Activated CD8-positive, alpha-beta memory T cell treated with anti-CD3 and anti-CD28 coated beads, Interleukin-2, amount 10 ng/mL, durations not matched to agents 7 days and 5 days (primary cell): ENCODE results near the gene IRAK1. TPM values are rescaled to one million over a fixed set of nuclear protein-coding genes. Genes with fewer than 3 reads are reported as not detected.
A peak's percentile ranks its signal among the peaks of the same experiment; 100 is the strongest.

Experiments used
- ATAC-seq: fragments of 150-1000 bp; cut with Tn5 transposase; one replicate; pipeline ENCODE4 v1.10.0; 2021; ENCODE audit warnings: moderate library complexity
- CTCF ChIA-PET: fragments of 350-600 bp; sonication (Branson Sonifier 250); formaldehyde crosslinking; loops from one replicate; lab custom pipeline; 2021; ENCODE audit warnings: antibody characterized with exemption; lab: Charles Lee
- DNase-seq: peaks from one replicate; pipeline ENCODE4 v3.0.0-alpha.2; 2020
- H3K27ac Mint-ChIP-seq: one replicate; pipeline ENCODE4 v1.8.0; 2021; ENCODE audit warnings: mild to moderate bottlenecking, mixed read lengths
- H3K27me3 Mint-ChIP-seq: one replicate; pipeline ENCODE4 v1.8.0; 2021; ENCODE audit warnings: mixed read lengths
- H3K36me3 Mint-ChIP-seq: one replicate; pipeline ENCODE4 v1.8.0; 2021; ENCODE audit warnings: mild to moderate bottlenecking, mixed read lengths
- H3K4me1 Mint-ChIP-seq: one replicate; pipeline ENCODE4 v1.8.0; 2021; ENCODE audit warnings: mixed read lengths
- H3K4me3 Mint-ChIP-seq: one replicate; pipeline ENCODE4 v1.8.0; 2021; ENCODE audit warnings: mild to moderate bottlenecking, moderate library complexity, mixed read lengths
- H3K9me3 Mint-ChIP-seq: one replicate; pipeline ENCODE4 v1.8.0; 2022; ENCODE audit warnings: low read depth, mixed read lengths
- total RNA-seq, 2 experiments: library from RNA; stranded (reverse); gene quantifications; one replicate each; pipeline ENCODE4 v1.2.3, GENCODE V29; 2021

IRAK1 gene
- 100 to 1,000 TPM; 127 to 148 TPM for total RNA-seq

DNA sequence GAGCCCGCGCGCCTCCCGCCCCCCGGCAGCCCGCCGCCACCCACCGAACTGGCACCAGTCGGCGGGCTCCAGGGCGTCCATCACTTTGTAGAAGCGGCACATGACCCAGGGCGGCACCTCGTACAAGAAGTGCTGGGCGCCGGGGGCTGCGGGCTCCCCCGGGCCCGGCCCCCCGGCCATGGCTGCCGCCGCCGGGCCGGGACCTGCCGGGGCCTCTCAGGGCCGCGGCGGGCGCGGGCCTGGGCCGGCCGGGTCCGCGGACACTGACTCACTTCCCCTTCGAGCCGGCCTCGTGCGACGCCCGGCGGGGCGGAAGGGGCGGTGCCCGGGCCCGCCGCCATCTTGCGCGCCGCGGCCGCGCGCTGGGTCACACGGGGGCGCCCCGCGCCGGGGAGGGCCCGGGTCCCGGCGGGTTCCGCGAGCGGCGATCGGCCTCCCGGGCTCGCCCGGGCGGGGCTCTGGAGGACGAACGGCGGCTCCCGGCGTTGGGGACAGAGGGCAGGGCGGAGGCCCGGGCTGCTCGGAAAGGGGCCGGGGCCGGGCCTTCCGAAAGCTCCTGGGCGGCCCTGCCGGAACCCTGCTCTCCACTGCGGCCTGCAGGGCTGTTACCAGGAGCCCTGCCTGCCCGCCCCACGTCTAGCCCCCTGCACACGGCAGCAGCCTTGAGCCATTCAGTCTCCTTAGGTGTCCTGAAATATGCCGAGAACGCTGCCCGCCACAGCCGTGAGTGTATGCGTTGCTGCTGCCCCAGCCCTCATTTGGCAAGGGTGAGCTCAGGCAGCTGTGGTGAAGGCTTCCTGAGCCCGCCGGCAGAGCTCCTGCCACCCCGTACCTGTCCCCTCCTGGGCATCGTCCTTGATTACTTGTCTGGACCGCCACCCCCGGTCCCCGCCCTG lies at the start of gene IRAK1:
Gene IRAK1 (minus strand): TSS at position 270 of the 896 bp plus-strand sequence. CDS start 90 bp downstream, at position 180.
- CTCF ChIA-PET: interaction anchor here (0.9 to 1.0 kb wide), 2 partner anchors 38 to 122 kb away, joined by 3 to 4 read pairs; no protein-coding TSS in a partner anchor
- H3K9me3 Mint-ChIP-seq: no peaks in the 10 kb centered on the region
- peaks cover 28% of the 10 kb centered on the region for H3K4me1 Mint-ChIP-seq
- H3K4me3 Mint-ChIP-seq: peak within 1 kb of the TSS; percentile 89
- peak within 1 kb of the TSS; percentile 93 for H3K27ac Mint-ChIP-seq
- no peaks in the 10 kb centered on the region for H3K27me3 Mint-ChIP-seq
- ATAC-seq (peak; percentile 87), DNase-seq (peak; percentile 57)
- peaks cover 11% of the 10 kb centered on the region for H3K36me3 Mint-ChIP-seq

DNA sequence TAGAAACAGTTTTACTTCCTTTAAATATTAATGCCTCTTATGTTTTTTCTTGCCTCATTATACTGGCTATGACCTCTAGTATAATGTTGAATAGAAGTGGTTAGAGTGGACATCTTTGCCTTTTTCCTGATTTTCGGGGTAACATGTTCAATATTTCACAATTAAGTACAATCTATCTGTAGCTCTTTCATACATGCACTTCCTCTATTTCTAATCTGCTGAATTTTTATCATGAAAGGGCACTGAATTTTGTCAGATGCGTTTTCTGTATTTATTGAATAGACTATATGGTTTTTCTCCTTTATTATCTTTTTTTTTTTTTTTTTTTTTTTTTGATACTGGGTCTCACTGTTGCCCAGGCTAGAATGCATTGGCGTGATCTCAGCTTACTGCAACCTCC lies 48.9 kb upstream of the IRAK1 start:
- Mint-ChIP-seq H3K4me3 (no peak overlapping the region), H3K9me3 (no peaks in the 10 kb centered on the region), H3K27ac (no peak overlapping the region), H3K36me3 (peaks cover 6% of the 10 kb centered on the region), H3K27me3 (no peaks in the 10 kb centered on the region), H3K4me1 (peaks cover 34% of the 10 kb centered on the region)
- no peak for ATAC-seq
- no peak for DNase-seq
- CTCF ChIA-PET: interaction anchor here (0.8 kb wide), 1 partner anchor 19 kb away, joined by 4 read pairs; no protein-coding TSS in a partner anchor

DNA sequence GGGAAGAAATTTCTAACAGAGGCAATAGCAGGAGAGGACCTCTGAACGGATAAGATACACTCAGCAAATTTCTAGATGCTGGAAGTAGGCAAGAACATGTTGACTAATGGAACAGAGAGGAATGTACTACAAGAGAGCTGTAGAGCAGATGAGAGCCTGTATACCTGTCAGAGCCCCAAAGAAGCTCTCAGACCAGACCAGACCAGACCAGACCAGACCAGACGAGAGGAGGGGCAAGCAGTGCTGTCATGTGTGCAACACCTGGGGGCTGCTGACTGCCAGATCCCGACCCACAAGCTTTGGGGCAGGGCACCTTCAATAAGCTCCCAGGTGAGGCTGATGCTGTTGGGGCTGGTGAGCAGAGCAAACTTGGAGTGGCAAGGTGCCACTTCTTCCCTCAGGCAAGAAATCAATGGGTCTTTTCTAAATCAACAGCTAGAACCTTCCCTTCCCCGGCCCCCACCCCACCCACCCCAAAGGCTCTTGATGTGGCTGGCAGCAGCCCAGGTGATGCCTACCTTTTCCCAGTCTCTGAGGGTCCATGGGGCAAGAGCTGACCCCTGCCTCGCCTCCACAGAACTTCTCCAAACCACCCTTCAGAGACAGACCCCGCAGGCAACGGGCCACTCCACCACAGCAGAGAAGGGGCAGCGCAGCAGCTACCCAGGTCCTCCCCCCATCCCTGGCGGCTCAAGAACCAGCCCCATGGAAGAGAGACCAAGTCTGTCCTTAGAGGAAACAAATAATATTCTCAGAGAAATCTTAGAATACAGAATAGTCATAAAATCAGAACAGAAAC lies 45.1 kb upstream of the IRAK1 start:
- Mint-ChIP-seq H3K36me3 (peaks cover 6% of the 10 kb centered on the region), H3K4me1 (peaks cover 37% of the 10 kb centered on the region), H3K27ac (no peak overlapping the region), H3K4me3 (no peak overlapping the region), H3K9me3 (no peaks in the 10 kb centered on the region), H3K27me3 (no peaks in the 10 kb centered on the region)
- DNase-seq: no peak
- no peak for ATAC-seq
- CTCF ChIA-PET: no interaction called here

DNA sequence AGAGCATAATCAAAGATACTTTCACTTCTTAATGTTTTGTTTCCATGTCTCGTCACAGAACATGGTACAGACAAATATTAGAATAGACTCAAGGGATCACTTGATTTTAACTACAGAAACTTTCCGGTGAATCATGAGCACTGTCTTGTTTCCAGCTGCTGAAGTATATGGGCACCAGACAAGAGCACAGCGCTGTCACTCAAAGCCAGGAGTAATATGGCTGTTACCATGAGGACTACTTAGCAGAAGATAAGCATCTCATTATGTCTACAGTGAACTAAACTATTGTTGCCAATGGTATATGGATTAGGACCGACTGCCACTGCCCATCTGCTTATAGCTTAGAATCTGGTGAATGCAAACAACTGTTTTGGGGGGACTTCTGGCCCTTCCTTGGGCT lies 43.5 kb upstream of the IRAK1 start:
- Mint-ChIP-seq H3K4me3 (no peak overlapping the region), H3K27me3 (no peaks in the 10 kb centered on the region), H3K9me3 (no peaks in the 10 kb centered on the region), H3K36me3 (peaks cover 6% of the 10 kb centered on the region), H3K27ac (no peak overlapping the region), H3K4me1 (peaks cover 39% of the 10 kb centered on the region)
- DNase-seq (no peak), ATAC-seq (no peak)
- CTCF ChIA-PET: no interaction called here

DNA sequence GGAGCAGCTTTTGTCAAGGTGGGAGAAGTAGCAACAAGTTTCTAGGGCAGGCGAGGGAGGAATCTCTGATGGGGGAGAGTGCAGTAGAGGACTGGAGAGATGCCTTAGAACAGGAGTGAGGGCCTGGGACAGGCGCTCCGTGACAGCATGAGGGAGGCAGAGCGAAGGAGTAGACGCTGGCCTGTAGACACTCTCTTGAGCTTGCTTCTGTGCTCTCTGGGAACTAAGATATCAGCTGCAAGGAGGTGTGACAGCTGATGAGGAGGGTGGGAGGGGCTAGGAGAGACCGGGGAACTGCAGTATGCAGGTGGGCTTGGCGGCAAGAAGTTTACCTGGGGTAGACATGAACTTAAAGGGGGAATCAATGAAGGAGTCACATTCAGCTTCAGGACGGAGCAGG lies 42.1 kb upstream of the IRAK1 start:
- Mint-ChIP-seq H3K27me3 (no peaks in the 10 kb centered on the region), H3K36me3 (peaks cover 15% of the 10 kb centered on the region), H3K9me3 (no peaks in the 10 kb centered on the region), H3K4me3 (no peak overlapping the region), H3K27ac (no peak overlapping the region), H3K4me1 (peaks cover 46% of the 10 kb centered on the region)
- DNase-seq (no peak), ATAC-seq (no peak)
- CTCF ChIA-PET: interaction anchor here (1.1 kb wide), 1 partner anchor 9 kb away, joined by 5 read pairs; no protein-coding TSS in a partner anchor

DNA sequence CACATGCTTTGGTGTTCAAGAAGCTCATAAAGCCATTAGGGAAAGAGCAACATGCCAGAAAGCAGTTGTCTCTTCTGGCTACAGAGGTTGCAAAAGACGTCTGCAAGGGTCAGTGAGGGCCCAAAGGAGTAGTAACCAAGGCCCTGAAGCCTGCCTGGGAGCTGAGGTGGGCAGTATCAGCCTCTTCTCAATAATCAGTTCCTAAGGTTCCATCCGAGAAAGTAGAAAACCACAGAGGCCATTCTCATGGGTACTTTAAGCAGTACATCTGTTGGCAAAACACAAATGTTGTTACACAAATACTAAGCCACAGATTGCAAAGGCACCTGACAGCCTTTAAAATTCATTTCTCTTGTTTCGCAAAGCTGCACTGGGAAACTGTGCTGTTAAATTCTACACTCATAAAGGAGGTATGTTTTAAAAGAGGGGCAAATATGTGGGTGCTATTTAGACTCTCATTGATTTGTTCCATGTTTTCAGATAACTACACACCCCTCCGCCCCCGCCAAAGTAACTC lies 40.1 kb upstream of the IRAK1 start:
- DNase-seq (no peak), ATAC-seq (no peak)
- no peaks in the 10 kb centered on the region for H3K27me3 Mint-ChIP-seq
- H3K4me3 Mint-ChIP-seq: no peak overlapping the region
- CTCF ChIA-PET: no interaction called here
- H3K27ac Mint-ChIP-seq: no peak overlapping the region
- H3K9me3 Mint-ChIP-seq: no peaks in the 10 kb centered on the region
- H3K4me1 Mint-ChIP-seq: peaks cover 49% of the 10 kb centered on the region
- peaks cover 15% of the 10 kb centered on the region for H3K36me3 Mint-ChIP-seq

DNA sequence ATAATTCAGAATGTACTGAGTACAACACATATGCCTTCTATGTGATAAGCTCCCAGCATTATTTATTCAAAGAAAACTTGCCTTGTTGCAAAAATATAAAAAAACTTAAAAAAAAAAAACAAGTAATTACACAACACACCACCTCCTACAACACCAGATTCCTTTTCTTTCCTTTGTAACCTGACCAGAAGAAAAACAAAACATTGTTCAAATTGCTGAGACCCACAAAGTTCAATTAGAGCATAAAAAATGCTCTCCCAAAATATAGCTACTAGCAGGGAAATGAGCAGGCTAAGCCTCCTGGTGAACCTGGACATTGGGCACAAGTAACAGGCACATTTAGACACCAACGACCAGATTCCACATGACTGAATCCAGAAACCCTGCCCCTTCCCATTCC lies 39.5 kb upstream of the IRAK1 start:
- Mint-ChIP-seq H3K4me3 (no peak overlapping the region), H3K27ac (peak overlapping the region; percentile 42), H3K4me1 (peaks cover 45% of the 10 kb centered on the region), H3K36me3 (peaks cover 15% of the 10 kb centered on the region), H3K9me3 (no peaks in the 10 kb centered on the region), H3K27me3 (no peaks in the 10 kb centered on the region)
- DNase-seq (no peak), ATAC-seq (no peak)
- CTCF ChIA-PET: no interaction called here

DNA sequence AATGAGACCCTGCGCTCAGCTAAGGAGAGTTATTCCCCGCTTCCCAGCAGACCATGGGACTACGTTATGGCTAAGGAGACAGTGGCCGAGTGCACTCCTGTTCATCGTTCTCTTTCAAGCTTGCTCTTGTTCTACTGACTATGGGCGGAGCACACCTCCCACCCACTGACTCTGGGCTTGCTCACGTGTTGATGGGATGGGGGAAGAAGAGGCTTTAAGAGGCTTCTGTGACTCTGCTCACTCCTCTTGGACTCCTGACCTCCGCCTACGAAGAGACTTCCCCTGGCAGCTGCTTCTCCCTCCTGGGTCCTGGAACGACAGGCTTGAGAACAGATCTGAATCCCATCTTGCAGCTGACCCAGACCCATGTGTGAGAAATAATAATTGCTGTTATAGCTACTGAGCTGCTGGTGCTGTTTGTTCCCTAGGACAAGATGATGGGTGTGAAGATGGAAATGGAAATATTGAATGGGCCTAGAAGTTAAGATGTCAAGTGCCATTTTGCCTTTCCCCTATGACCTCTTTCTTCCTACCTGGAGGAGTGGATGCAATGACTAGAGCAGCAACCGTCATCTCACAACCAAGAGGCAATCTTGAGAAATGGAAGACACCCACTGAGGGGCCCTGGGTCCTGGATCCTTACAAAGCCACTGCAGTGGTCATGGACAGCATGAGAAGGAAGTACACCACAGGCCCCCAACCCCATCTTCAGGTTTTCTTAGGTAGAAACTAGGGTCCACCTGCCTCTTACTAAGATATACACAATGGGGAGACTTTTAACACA lies 38.7 kb upstream of the IRAK1 start:
- H3K27ac Mint-ChIP-seq: no peak overlapping the region

DNA sequence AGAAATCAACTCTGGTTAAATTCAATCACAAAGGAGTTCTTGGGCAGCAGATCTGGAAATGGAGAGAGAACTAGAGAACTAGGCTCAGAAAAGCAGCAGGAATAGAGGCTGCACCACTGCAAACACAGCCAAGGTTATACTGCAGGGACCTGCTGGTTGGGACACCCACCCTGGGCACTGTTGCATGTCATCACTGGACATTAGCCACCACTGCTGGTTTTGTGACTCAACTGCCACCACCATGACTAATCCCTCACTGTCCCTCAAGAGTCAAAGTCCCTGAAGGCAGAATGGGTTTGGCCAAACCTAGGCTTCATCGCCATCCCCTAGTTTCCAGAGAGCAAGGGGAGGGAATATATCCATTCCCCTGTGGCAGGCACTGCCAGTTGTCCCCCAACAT lies 38.1 kb upstream of the IRAK1 start:
- no peaks in the 10 kb centered on the region for H3K27me3 Mint-ChIP-seq
- no peaks in the 10 kb centered on the region for H3K9me3 Mint-ChIP-seq
- CTCF ChIA-PET: no interaction called here
- H3K4me1 Mint-ChIP-seq: peaks cover 42% of the 10 kb centered on the region
- H3K27ac Mint-ChIP-seq: no peak overlapping the region
- DNase-seq (no peak), ATAC-seq (no peak)
- H3K36me3 Mint-ChIP-seq: peaks cover 13% of the 10 kb centered on the region
- no peak overlapping the region for H3K4me3 Mint-ChIP-seq

More for the DNA sequence above, 38.7 kb upstream of the IRAK1 start:
- ATAC-seq (no peak), DNase-seq (no peak)
- H3K27me3 Mint-ChIP-seq: no peaks in the 10 kb centered on the region
- CTCF ChIA-PET: no interaction called here
- H3K4me1 Mint-ChIP-seq: peaks cover 43% of the 10 kb centered on the region
- H3K36me3 Mint-ChIP-seq: peaks cover 13% of the 10 kb centered on the region
- no peak overlapping the region for H3K4me3 Mint-ChIP-seq
- H3K9me3 Mint-ChIP-seq: no peaks in the 10 kb centered on the region

DNA sequence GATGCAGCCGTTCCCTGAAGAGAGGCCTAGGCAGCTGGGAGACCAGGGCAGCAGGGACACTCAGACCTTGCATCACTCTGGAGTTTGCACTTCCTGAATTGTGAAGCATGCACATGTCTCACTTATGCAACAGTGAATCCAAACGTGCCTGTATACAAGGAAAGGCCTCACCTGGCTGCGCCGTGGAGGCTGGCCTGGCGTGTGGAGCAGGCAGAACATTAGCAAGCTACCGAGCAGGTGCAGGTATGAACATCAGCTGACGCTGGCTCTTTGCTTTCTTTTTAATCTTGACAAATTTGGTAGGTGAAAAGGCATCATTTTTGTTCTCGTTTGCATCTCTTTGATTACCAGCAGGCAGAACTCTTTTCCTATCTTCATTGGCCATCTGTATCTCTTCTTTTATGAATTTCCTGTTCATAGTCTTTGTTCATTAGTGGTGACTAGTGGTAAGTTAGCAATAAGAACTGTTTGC lies 37.1 kb upstream of the IRAK1 start:
- Mint-ChIP-seq H3K4me1 (peaks cover 43% of the 10 kb centered on the region), H3K4me3 (no peak overlapping the region), H3K9me3 (no peaks in the 10 kb centered on the region), H3K27ac (peak overlapping the region; percentile 68), H3K27me3 (no peaks in the 10 kb centered on the region), H3K36me3 (peaks cover 10% of the 10 kb centered on the region)
- DNase-seq (no peak), ATAC-seq (no peak)
- CTCF ChIA-PET: no interaction called here

DNA sequence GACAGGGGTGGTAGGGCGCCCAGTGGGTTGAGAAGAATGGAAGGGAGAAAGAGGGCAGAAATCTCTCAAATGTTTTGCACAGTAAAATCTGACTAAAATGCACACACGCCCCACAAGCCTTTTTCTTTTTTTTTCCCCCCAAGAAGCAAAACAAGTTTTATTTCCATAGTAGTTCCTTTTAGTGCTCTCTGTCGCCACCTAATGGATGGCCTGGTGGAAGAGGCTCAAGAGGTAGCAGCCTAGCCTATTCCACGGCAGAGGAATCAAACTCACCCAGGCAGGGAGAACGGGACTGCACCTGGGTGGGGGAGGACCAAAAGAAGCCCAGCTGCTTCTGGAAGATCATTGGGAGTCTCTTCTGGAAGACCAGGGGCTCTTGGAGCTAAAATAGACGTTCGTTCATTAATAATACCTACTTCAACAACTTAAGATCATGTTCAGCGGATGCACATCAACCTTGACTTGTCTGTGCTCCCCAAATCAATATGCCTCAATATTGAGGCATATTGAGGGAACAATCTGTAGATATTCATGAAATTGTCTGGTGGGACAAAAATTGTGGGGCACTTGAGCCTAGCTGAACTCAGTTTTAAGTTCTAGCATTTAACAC lies 31.6 kb upstream of the IRAK1 start:
- Mint-ChIP-seq H3K27ac (peak overlapping the region; percentile 62), H3K4me3 (no peak overlapping the region), H3K4me1 (peaks cover 28% of the 10 kb centered on the region), H3K27me3 (no peaks in the 10 kb centered on the region), H3K36me3 (peaks cover 21% of the 10 kb centered on the region), H3K9me3 (no peaks in the 10 kb centered on the region)
- DNase-seq (peak; percentile 75), ATAC-seq (peak; percentile 61)
- CTCF ChIA-PET: interaction anchor here (0.8 to 2.2 kb wide), 3 partner anchors 10 to 53 kb away, joined by 3 to 5 read pairs (median 3); no protein-coding TSS in a partner anchor

DNA sequence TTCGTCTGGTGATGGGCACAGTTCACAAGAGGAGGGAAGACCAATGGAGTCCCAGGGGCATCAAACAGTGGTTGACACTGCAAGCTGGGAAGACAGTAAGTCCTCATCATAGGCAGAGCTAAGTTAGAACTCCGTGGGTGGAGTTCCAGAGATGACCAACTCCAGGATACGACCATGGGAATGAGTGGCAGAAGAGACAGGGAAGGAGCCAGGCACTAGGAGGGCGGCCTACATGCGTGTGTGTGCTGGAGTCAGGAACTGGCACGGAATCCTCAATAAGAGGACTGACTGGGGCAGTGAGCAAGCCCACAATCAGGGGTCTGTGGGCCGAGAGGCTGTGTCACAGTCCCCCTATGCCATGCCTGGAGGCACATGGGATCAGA lies 30.4 kb upstream of the IRAK1 start:
- Mint-ChIP-seq H3K27ac (peak overlapping the region; percentile 40), H3K4me3 (no peak overlapping the region), H3K9me3 (no peaks in the 10 kb centered on the region), H3K36me3 (peaks cover 26% of the 10 kb centered on the region), H3K27me3 (no peaks in the 10 kb centered on the region), H3K4me1 (peaks cover 25% of the 10 kb centered on the region)
- DNase-seq (no peak), ATAC-seq (no peak)
- CTCF ChIA-PET: interaction anchor here (0.9 to 2.9 kb wide), 3 partner anchors 10 to 37 kb away, joined by 3 to 9 read pairs (median 4); no protein-coding TSS in a partner anchor
